KOPT-K1 (cell line): ENCODE measurements around the gene NPS.

ENCODE experiments used
- H3K27ac ChIP-seq: fragments of 200-600 bp; sonication (generic); 2 replicates; pipeline ENCODE4 v1.5.1; 2016; ENCODE audit warnings: antibody characterized with exemption, mild to moderate bottlenecking, low read depth, low read length; ENCODE audit not compliant: poor library complexity, severe bottlenecking
- H3K36me3 ChIP-seq: fragments of 200-600 bp; sonication (generic); 2 replicates; pipeline ENCODE4 v1.5.1; 2017; ENCODE audit warnings: antibody characterized with exemption, mild to moderate bottlenecking, low read length, moderate library complexity; ENCODE audit not compliant: insufficient read depth
- H3K9me3 ChIP-seq: fragments of 200-600 bp; sonication (generic); 2 replicates; pipeline ENCODE4 v1.5.1; 2017; ENCODE audit warnings: antibody characterized with exemption, low read length, mild to moderate bottlenecking; ENCODE audit not compliant: insufficient read depth, poor library complexity, severe bottlenecking

Gene NPS

DNA sequence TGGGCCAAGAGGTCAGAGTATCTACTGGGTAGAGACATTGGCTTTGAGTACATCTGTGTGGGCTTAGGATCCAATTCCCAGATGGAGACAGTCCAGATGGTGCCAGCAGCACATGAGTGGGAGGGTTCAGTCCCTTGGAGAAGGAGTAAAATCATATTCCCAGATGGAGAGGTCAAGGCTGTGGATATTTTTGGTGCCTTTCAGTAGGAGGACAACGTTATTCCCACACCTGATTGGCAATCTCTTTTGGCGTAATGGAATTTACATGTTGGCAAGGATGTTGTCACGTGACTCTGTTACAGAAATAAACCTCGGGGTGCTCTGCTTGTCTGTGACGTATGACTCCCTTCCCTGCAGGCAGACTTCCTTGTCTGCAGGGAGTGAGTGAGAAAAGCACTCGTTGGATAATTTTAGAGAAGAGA is 27.6 kb downstream of the NPS start:
- Histone ChIP-seq H3K36me3 (no peaks in the 10 kb centered on the region), H3K9me3 (no peaks in the 10 kb centered on the region), H3K27ac (no peak overlapping the region)

DNA sequence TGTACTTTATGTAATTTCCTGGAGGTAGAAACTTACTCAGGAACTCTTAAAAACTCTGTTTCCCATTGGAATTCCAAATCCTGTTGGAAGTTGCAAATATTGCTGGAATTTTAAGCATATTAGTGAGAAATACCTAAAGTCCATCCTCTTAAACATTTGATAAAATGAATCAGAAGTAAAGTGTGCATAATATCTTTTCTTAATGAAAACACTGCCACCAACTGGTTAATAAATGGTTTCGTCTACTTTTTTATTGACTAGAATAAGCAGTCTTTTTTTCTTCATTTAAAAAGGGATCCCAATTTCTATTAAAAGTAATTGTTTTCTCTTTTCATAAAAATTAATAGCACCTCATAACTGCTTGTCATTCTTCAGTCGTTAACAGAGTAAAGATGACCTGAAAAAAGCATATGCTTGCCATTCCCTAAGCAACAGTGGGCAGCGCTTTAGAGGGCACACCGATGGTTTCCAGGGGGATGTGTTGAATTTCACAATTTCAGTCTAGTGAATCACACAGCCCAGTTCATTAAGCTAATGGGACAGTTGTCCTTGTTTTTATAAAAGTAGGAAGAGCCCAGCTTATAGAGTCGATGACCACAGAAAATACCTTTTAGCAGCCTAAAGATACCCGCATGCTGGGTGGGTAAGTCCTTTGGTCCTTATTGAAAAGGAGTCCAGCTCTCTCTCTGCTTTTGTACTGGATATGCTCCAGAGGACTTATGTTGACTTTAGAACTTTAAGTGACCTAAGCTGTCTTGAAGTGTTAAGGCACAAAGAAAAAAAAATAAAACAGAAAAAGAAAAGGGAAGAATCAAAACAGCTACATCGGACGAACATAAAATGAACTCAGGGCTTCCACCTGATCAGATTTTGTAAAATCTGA is 28.5 kb downstream of the NPS start:
- Histone ChIP-seq H3K9me3 (no peaks in the 10 kb centered on the region), H3K27ac (no peak overlapping the region), H3K36me3 (no peaks in the 10 kb centered on the region)

DNA sequence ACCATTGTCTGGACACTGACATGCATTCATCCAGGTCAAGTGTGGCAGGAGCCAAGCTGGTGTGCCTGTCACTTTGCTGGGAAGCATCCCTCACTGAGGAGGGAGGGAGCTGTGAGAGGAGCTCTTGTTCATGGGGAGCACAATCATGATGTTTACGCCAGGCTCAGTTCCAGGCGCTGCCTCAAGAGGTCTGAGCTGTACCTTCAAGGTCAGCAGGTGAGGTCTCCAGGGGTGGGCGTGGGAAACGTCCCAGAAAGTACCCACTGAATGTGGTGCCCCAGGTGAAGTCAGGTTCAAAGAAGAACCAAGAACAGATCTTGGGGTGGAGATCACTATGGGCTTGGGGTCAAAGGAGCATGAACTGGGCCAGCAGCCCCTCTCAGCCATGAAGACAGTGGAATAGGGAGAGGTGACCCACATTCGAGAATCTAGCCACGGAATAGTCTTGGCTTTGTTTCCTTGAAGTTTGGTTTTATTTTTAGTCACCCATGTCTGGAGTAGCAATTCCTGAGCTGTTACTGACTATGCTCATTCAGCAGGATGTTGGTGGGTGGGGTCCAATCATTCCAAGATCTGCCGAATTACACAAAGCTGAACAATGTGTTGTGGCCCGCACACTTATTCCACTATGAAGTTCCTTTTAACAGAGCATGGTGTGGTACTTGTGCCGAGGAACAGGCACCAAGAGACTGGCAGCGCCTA is 29.3 kb downstream of the NPS start:
- Histone ChIP-seq H3K9me3 (no peaks in the 10 kb centered on the region), H3K27ac (no peak overlapping the region), H3K36me3 (no peaks in the 10 kb centered on the region)

DNA sequence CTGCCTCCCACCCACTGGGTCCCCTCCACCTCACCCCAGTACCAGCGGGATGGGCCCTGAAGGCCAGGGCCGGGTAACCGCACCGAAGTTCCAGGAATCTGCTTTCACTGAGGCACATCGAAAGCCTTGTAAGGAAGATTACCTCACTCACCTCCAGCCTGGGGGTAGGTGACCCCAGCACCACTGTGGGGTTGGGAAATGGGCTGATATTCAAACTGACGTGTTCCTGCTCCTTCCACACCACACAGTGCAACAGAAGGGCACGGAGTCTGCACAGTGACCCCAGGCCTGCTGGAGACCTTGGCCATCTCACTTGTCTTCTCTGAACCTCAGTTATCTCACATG is 29.8 kb downstream of the NPS start:
- Histone ChIP-seq H3K27ac (no peak overlapping the region), H3K36me3 (no peaks in the 10 kb centered on the region), H3K9me3 (no peaks in the 10 kb centered on the region)

DNA sequence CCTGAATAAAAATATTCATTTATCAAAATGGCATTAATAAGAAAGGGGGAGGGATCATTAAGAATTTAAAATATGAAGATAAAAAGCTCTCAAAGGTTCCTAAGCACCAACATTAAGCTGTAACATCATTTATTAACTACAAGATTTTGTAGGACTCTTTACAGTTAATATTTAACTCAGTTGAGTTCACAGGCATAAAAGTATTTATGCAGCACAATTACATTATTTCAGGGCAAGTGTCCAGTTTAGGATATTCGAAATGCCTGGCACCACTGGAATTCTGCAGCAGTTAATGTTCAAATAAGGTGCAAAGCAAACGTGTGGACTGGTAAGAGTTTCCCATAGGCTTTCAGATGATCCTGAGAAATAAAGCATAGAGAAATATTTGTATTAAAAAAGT is 30.5 kb downstream of the NPS start:
- Histone ChIP-seq H3K27ac (no peak overlapping the region), H3K36me3 (no peaks in the 10 kb centered on the region), H3K9me3 (no peaks in the 10 kb centered on the region)

DNA sequence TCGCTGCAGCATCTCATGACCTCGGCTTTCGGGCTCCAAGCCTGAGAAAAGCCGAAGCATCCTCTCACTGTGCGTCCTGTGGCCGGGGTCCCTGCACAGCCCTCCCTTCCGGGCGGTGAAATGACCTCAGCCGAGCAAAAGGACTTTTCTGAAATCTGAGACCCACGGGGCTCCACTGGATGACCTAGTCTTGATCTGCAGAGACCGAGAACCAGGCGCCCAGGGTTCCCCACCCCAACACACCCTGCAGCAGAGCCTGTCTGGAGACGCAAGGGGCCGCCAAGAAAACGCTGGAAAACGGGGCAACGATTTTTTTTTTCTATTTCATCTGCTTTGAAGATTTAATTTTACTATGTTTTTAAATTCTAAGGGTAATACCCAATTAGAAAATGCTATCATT is 31.7 kb downstream of the NPS start:
- no peaks in the 10 kb centered on the region for H3K36me3 ChIP-seq
- H3K9me3 ChIP-seq = no peaks in the 10 kb centered on the region
- H3K27ac ChIP-seq = no peak overlapping the region

DNA sequence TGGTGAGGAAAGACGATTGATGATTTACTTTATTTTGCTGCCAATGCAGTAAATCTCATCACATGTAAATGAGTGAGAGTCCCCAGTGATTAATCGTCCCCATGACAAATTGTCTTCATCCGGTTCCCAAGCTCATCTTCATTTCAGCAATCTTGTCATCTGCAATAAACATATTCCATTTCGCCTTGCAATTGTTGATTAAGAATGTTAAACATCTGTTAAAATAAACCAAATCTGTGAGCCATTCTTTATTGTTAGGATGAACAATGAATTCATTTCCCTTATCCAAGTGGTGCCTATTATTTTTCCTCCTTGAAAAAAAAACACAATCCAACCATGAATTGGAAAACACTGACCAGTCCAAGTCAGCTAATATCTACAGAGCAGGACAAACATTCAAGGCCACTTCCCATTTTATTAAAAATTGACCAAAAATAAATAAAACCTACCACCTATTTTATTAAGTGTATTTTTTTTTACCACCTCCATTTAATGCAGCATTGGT is 36.5 kb downstream of the NPS start:
- no peak overlapping the region for H3K27ac ChIP-seq
- H3K36me3 ChIP-seq = no peaks in the 10 kb centered on the region
- no peaks in the 10 kb centered on the region for H3K9me3 ChIP-seq

DNA sequence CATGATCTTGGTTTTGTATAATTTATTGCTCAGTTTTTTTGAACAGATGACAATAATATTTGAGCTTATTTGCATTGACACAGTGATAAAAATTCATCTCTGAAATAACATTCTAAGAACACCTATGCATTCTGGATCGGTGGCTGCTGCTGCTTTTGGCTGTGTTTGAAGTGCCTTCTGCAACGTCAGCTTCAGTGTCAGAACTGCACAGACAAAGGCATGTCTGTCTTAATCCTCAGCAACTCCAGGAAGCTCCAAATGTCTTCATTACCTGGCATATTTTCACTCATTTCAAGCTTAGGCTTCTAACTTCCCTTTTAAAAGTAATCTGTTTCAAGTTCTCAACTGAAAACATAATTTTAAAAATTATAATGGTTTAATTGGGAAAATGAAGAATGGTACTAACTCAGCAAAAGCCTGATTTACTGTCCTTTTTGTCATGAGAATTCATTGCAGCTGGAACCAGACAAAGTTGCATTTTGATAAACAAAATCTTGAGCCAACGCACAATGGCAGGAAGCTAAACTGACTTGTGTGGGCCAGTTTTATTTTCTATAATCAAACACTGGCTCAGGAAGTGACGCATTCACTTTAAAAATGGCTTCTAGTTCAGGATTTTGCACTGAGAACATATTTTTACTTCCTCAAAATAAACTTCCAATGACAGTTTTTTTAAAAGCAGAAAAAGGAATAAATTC is 38.7 kb downstream of the NPS start:
- Histone ChIP-seq H3K9me3 (no peaks in the 10 kb centered on the region), H3K36me3 (no peaks in the 10 kb centered on the region), H3K27ac (no peak overlapping the region)

DNA sequence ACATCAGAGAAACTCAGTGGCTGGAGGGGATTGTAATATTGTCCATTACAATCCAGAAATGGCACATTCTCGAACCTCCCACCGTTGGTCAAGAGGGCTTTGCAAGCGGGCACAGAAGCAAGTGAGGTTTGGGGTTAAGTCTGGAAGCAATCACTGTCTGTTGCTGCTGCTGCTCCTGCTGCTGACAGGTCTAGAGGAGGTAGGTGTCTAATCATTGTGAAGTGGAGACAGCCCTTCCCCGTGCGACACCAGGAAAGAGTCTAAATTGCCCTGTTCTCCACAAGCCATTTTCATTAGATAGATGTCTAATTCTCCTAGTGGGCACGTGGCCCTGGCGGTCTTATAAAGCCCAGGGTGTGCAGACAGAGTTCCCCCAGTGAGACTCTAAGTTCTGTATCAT is 43.5 kb downstream of the NPS start:
- no peaks in the 10 kb centered on the region for H3K9me3 ChIP-seq
- no peak overlapping the region for H3K27ac ChIP-seq
- no peaks in the 10 kb centered on the region for H3K36me3 ChIP-seq

DNA sequence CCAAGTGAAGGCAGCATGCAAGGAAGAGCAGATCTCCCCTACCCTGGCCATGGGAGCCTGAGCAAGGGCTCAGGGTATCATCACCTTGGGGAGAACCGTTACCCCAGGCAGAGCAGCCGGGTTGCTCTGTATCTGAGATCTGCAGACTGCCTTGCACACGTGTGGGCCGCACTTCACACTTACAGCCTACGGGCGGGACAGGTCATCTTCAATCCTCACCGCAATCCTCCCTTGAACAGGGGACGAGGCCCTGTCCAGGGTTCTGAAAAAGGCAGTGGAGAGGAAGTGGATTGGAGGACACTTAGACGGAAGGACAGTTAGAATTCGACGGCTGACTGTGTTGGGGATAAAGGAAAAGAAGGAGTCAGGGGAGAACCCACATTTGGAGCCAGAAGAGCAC is 51.4 kb downstream of the NPS start:
- Histone ChIP-seq H3K36me3 (no peaks in the 10 kb centered on the region), H3K27ac (no peak overlapping the region), H3K9me3 (no peaks in the 10 kb centered on the region)
